HG03460 (cell line): Measurements from ENCODE around the gene VILL.
"Not testable (repeated sequence)": the region's sequence is repeated elsewhere in the genome, so short reads cannot be mapped to it uniquely, and the experiment has no call there.

Experiments
- ATAC-seq: cut with Tn5 transposase; IDR thresholded peaks from one replicate; pipeline ENCODE4 v1.9.1; 2021; ENCODE audit not compliant: unreplicated experiment

Gene VILL

DNA sequence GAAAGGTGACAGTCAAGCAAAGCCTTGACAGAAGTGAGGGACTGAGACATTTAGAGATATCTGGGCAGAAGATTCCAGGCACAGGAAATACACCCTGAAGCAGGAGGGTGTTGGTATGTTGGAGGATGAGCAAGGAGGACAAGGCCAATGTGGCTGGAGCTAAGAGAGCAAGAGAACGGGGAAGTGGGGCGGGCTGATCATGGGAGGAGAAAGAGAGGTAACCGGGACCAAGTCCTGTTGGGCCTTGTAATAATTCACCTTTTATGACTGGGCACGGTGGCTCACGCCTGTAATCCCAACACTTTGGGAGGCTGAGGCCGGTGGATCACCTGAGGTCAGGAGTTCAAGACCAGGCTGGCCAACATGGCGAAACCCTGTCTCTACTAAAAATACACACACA, 43.0 kb downstream of the VILL start:
- not testable (repeated sequence) for ATAC-seq

DNA sequence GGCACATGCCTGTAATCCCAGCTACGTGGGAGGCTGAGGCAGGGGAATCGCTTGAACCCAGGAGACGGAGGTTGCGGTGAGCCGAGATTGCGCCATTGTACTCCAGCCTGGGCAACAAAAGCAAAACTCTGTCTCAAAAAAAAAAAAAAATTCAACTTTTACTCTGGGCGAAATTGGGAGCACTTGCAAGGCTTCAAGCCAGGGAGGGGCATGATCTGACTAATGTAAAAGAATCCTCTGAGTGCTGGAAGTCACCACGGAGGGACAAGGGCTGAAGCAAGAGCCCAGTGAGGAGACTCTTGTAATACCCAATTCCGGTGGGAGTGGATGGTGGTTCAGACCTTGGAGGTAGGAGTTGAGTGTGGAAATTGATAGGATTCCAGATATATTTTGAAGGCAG, 43.7 kb downstream of the VILL start:
- ATAC-seq = not testable (repeated sequence)

DNA sequence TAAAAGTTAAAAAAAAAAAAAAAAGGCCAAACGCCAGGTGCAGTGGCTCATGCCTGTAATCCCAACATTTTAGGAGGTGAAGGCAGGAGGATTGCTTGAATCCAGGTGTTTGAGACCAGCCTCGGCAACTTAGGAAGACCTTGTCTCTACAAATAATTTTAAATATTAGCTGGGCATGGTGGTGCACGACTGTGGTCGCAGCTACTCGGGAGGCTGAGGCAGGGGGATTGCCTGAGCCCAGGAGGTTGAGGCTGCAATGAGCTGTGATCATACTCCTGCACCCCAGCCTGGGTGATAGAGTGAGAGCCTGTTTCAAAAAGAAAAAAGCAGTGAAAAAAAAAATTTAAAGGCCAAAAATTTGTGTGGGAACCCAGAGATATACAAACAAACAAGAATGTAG, 45.7 kb downstream of the VILL start:
- no peak for ATAC-seq

DNA sequence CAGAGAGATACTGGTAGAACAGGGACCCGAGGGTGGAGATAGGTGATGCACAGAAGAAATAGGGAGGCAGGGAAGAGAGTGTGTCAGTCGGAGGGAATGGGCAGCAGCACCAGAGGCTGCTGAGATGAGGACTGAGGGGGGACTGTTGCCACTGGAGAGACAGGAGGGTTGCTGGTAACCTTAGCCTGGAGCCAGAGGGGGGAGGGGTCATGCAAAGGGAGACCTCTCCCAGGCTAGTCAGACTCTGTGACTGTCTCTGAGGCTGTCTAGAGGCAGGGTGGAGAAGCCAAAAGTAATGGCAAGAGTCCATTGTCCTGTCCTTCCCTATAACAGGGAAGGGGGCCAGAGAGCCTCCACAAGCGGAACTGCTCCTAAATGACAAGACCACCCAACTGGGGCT, 46.3 kb downstream of the VILL start:
- no peak for ATAC-seq

DNA sequence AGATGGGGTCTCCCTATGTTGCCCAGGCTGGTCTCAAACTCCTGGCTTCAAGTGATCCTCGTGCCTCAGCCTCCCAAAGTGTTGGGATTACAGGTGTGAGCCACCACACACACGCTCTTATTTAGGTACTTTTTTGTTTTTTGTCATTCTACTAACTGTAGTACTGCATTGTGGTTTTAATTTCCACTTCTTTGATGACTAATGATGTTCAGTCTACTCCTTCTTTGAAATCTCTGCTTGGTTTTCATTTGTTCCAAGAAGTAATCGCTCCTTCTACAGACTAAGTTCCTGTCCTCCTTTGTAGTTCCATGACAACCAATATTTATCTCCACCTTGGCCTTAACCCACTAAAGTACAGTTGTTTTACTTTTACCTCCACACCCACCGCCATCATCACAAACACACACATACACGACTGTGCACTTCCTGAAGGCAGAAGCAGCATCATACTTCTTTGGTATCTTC, 47.9 kb downstream of the VILL start:
- no peak for ATAC-seq

DNA sequence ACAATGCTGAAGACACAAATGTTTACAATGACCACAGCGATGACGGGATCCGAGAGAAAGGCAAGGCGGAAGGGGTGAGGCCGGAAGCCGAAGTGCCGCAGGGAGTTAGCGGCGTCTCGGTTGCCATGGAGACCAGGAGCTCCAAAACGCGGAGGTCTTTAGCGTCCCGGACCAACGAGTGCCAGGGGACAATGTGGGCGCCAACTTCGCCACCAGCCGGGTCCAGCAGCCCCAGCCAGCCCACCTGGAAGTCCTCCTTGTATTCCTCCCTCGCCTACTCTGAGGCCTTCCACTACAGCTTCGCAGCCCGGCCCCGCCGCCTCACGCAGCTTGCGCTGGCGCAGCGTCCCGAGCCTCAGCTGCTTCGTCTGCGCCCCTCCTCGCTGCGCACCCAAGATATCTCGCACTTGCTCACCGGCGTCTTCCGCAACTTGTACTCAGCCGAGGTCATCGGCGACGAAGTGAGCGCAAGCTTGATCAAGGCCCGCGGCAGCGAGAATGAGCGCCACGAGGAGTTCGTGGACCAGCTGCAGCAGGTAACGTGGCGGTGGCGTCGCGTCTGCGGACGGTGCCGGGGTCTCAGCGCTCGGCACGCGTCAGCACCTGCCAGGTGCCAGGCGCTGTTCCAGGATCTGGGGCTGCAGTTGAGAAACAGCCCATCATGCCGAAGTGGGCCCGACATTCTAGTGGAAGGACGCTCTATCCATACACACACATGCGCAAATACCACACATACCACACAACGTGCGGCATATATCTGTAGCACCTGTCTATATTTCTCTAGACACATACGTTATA, 48.7 kb downstream of the VILL start, which contains the start of gene DLEC1:
Gene DLEC1 (plus strand): TSS at position 108 of the 798 bp plus-strand sequence. CDS start 18 bp downstream, at position 126.
- ATAC-seq = peak; percentile 89

DNA sequence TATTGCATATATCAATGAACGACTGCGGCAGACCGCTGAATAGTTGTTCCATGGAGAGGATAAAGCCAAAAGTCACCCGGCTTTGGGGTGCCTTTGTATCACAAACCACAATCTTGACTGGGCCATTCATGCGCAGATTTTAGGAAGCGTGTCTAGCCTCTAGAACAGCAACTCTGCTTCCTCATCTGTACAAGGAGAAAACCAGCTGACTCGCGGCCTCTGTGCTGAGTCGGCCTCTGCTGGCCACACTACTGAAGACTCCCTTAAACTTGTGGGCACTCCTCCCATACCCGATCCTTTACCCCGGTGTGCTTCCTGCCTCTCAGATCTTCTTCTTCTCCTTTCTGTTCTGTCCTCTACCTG, 49.3 kb downstream of the VILL start:
- peak; percentile 60 for ATAC-seq

DNA sequence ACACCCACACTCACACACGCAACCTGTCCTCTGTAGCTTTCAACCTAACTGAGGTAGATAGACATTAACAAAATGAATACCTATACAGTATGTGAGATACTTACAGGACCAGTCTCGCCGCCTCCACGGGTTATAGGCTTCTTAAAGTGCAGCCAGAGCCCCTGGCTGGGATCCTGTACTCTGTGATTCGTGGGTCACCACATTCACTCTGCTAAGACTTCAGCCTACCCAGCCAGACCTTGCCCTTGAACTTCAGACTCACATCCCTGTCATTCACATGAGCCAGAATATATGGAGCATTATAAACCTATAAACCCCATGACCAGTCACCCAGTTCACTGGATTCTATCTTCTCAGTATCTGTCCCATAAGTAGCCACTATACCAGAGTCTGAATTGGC, 49.8 kb downstream of the VILL start:
- ATAC-seq = no peak

DNA sequence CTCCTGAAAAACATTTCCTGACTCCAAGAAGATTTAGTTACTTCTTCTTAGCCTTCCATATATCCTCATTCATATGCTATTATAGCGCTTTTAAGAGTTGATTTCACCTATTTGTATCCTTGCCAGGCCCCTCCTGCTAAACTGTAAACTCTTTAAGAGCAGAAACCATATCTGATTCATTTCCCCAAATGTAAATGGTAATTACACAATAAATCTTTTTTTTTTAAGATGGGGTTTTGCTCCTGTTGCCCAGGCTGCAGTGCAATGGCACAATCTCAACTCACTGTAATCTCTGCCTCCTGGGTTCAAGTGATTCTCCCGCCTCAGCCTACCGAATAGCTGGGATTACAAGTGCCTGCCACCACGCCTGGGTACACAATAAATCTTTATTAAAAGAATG, 52.9 kb downstream of the VILL start:
- no peak for ATAC-seq

DNA sequence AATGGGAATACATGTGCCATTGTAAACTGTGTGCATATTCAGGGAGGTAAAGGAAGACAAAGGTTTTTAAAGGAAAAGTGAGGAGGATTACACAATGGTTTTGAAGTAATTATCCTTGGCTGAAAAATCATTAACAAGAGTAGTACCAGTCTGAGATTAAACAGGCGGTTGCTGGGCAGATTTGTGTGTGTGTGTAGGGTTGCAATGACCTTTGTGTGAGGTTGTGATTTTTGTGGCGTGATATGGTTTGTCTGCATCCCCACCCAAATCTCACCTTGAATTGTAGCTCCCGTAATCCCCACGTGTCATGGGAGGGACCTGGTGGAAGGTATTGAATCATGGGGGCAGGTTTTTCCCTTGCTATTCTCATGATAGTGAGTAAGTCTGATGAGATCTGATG, 55.4 kb downstream of the VILL start:
- ATAC-seq = no peak

DNA sequence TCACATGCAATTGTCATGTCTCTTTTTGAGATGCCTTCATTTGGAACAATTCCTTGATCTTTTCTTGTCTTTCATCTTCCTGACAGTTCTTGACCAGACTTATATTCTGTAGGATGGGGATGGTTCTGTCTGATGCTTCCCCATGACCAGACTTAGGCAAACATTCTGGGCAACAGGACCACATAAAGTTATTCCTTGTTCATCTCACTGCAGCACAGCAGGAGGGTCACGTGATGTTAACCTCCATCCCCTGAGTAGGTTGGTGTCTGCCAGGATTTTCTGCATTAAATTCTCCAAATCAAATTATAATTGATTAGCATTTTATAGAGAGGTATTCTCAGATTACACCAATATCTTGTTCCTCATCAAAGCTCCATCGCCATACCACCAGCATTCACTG, 56.2 kb downstream of the VILL start:
- no peak for ATAC-seq

DNA sequence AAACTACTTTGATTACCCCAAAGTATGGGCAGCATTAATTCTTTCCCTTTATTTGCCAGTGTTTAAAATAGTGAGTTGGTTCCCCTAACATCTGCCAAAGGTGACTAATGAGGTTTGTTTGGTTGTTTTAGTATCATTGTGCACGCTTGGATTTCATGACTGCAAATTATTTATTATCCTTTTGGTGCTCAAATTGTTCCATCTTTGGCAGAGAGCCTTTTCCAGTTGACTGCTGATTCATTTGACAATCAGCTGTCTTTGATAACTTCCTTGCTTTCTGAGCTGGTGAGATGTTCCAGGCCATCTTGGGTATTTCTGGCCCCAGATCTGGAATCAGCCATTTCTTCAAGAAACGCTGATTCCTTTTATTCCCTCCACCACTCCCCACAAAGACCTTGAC, 57.3 kb downstream of the VILL start:
- ATAC-seq = no peak

DNA sequence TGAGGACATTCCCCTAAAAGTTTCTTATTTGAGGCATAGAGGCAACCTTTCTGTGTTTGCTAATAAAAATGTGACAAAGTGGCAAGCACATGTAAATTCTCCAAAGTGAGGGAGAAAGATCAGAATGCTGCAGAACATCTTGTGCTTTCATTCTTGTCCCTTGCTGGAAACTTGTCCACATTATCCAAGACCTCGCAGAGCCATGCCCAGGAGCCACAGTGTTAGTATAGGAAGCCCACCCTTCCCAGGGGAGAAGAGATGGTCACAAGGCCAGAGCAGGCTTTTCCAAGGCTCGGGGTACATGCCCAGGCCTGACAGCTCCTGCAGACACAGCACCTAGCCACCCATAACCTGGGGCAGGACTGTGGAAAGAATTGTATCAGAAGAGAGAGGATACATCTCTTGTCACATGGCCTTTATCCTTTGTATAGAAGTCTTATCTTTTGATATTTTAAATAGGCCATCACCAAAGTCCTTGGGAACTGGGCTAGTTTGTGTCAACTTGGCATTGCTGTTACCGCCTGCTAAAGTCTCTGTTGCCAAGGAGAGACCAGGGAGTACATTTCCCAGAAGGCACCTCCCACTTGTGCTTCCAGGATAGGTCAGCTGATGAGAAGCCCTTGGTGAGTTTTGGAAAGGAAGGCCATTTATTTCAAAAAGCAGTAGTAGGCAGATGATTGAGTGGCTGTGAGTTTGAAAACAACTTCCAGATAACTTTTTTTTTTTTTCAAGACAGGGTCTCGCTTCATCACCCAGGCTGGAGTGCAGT, 59.0 kb downstream of the VILL start:
- ATAC-seq = no peak

DNA sequence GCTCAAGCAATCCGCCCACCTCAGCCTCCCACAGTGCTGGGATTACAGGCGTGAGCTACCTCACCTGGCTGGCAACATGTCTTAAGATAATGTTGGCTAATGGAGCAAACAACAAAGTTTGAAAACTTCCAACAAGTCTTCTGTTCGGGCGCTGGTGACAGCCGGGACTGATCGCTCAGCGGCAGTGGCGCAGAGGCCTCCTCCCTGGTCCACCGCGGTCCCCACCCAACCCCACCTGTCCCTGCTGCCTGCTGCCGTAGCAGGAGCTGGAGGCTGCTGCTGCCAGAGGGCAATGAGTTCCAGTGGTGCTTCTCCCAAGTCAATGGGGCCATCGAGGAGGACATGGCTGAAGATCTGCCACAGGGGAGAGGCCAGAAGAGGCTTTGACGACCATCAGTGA, 60.5 kb downstream of the VILL start:
- no peak for ATAC-seq

DNA sequence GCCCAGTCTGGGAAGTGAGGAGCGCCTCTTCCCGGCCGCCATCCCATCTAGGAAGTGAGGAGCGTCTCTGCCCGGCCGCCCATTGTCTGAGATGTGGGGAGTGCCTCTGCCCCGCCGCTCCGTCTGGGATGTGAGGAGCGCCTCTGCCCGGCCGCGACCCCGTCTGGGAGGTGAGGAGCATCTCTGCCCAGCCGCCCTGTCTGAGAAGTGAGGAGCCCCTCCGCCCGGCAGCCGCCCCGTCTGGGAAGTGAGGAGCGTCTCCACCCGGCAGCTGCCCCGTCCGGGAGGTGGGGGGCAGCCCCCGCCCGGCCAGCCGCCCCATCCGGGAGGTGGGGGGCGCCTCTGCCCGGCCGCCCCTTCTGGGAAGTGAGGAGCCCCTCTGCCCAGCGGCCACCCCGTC, 62.7 kb downstream of the VILL start:
- not testable (repeated sequence) for ATAC-seq

DNA sequence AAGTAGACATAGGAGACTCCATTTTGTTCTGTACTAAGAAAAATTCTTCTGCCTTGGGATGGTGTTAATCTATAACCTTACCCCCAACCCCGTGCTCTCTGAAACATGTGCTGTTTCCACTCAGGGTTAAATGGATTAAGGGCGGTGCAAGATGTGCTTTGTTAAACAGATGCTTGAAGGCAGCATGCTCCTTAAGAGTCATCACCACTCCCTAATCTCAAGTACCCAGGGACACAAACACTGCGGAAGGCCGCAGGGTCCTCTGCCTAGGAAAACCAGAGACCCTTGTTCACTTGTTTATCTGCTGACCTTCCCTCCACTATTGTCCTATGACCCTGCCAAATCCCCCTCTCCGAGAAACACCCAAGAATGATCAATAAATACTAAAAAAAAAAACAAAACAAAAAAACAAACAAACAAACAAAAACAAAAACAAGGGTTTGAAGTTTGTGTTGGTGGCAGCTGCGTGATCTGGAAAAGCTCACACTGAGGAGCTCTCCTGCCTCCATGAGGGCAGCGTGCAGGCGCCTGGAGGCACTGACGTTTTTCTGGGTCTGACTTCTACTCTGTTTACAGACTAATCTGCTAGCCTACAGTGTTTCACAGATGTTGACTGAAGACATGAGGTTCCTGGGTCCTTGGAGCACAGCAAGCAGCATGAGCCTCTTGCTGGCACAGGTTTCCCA, 63.4 kb downstream of the VILL start:
- not testable (repeated sequence) for ATAC-seq

DNA sequence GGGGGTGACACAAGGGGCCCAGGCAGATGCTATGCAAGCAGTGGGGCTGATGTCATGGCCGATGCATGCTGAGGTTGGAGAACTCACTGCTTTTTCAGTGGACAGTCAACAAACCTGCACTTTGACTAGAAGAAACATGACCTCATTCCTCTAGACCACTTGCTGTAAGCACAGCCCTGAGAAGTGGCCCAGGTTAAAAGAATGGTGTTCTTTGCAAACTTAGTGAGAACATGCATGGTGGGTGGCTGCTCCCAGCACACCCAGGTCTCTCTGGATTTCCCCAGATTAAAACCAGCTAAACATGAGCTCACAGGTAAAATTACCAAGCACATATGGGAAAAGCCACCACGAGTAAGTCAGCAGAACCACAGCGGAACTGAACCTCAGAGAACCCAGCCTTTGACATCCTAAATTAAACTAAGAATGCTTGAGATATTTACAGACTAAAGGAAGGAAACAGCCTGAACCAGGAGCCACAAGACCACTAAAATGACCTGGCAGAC, 64.0 kb downstream of the VILL start:
- ATAC-seq = no peak
